Hepatocyte (in vitro differentiated cells): ENCODE data around the gene ABCC3.

Experiments
- EZH2 ChIP-seq: fragments of 200-600 bp; sonication (generic); IDR thresholded peaks from 2 replicates; pipeline ENCODE4 v1.6.1; 2016; ENCODE audit warnings: antibody characterized with exemption, mild to moderate bottlenecking, borderline replicate concordance
- EZH2phosphoT487 ChIP-seq: fragments of 200-600 bp; sonication (generic); IDR thresholded peaks from one replicate; pipeline ENCODE4 v1.6.1; 2018; ENCODE audit warnings: antibody characterized with exemption, mild to moderate bottlenecking, low read depth, moderate library complexity; ENCODE audit not compliant: unreplicated experiment, severe bottlenecking
- TF ChIP-seq, protein P1 (sequence below): fragments of 200-600 bp; sonication (generic); IDR thresholded peaks from 2 replicates; pipeline ENCODE4 v1.5.1; 2016; ENCODE audit warnings: antibody characterized with exemption, mild to moderate bottlenecking; ENCODE audit not compliant: poor library complexity

DNA sequence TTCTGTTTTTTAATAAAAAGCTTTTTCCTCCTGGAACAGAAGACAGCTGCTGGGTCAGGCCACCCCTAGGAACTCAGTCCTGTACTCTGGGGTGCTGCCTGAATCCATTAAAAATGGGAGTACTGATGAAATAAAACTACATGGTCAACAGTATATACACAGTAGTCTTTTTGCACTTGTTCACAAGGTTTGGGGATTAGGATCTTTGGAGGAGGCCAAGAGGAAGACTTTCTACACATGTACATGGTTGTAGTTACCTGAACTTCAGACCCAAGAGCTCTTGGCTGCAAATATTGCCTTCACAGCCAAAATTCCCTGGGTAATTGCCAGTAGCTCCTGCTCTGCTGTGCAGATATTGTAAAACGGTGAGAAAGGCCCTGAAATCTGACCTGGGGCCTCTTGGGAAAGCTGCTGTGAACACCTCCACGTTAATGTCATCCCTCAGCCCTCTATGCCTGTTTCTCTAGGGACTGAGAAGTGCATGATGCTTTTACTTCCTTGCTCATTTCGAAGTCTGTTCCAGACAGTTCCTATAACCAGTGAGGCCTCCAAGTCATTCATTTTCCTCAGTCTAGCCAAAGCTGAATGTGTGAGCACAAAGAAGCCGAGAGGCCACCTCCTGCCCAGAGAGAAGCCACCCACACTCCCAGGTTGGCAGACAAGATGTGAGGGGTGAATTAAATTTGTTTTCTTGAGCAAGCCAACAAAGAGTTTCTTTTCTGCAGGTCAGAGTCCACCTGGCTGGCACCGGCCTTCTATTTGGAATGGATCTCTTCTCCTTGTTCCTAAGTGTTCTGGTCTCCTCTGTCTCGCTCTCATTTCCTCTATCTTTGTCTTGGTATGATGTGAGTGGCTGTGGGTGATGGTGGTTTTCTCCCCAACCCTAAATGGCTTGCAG, 57.1 kb downstream of the ABCC3 start:
- TF ChIP-seq, protein P1, sequence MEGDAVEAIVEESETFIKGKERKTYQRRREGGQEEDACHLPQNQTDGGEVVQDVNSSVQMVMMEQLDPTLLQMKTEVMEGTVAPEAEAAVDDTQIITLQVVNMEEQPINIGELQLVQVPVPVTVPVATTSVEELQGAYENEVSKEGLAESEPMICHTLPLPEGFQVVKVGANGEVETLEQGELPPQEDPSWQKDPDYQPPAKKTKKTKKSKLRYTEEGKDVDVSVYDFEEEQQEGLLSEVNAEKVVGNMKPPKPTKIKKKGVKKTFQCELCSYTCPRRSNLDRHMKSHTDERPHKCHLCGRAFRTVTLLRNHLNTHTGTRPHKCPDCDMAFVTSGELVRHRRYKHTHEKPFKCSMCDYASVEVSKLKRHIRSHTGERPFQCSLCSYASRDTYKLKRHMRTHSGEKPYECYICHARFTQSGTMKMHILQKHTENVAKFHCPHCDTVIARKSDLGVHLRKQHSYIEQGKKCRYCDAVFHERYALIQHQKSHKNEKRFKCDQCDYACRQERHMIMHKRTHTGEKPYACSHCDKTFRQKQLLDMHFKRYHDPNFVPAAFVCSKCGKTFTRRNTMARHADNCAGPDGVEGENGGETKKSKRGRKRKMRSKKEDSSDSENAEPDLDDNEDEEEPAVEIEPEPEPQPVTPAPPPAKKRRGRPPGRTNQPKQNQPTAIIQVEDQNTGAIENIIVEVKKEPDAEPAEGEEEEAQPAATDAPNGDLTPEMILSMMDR: no peak
- no peak for TF ChIP-seq EZH2
- TF ChIP-seq EZH2phosphoT487: no peak
